Measurements from ENCODE around the gene SEC24D. TPM values are rescaled to one million over a fixed set of nuclear protein-coding genes. Genes with fewer than 3 reads are reported as not detected.

The SEC24D gene
- total RNA-seq, 1 donor from 2014 or later: 8.2 TPM

DNA sequence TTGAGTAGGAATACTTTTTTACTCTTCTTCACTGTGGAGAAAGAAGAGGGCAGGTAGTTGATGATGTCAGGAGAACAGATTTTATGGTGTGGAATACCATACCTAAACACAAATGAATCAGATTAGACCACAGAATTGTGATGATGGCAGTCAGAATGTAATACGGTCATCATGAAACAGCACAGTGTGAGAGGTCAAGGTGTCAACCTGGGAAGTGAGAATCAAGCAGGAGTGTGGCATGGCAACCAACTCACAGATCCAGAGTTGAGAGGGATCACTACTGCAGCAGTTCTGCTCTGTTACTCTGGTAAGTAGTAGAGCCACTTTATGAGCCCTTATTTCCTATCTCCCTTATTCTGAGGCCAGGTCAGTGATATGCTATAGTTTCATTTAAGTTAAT lies 123.1 kb downstream of the SEC24D start:
- Histone ChIP-seq H3K79me2 (ENCODE audit: low read depth) (no peaks in the 10 kb centered on the region), H3K4me2 (no peak overlapping the region), H3K27me3 (no peaks in the 10 kb centered on the region), H3K27ac (no peak overlapping the region), H3K4me3 (no peak overlapping the region), H3F3A (ENCODE audit: low read depth) (no peaks in the 10 kb centered on the region), H3K9me3 (ENCODE audit: low read depth) (no peaks in the 10 kb centered on the region), H3K4me1 (no peaks in the 10 kb centered on the region), H4K20me1 (ENCODE audit: low read depth) (no peaks in the 10 kb centered on the region), H3K9ac (no peak overlapping the region), H3K36me3 (no peaks in the 10 kb centered on the region), H2AFZ (replicated peaks) (no peak overlapping the region)
- peaks cover 14% of the 10 kb centered on the region for H3K36me3 Mint-ChIP-seq
- DNase-seq (ENCODE audit: low spot score): no peak
- no peaks in the 10 kb centered on the region for H3K9me3 Mint-ChIP-seq
- TF ChIP-seq, protein P1, sequence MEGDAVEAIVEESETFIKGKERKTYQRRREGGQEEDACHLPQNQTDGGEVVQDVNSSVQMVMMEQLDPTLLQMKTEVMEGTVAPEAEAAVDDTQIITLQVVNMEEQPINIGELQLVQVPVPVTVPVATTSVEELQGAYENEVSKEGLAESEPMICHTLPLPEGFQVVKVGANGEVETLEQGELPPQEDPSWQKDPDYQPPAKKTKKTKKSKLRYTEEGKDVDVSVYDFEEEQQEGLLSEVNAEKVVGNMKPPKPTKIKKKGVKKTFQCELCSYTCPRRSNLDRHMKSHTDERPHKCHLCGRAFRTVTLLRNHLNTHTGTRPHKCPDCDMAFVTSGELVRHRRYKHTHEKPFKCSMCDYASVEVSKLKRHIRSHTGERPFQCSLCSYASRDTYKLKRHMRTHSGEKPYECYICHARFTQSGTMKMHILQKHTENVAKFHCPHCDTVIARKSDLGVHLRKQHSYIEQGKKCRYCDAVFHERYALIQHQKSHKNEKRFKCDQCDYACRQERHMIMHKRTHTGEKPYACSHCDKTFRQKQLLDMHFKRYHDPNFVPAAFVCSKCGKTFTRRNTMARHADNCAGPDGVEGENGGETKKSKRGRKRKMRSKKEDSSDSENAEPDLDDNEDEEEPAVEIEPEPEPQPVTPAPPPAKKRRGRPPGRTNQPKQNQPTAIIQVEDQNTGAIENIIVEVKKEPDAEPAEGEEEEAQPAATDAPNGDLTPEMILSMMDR (IDR thresholded peaks at IDR 0.05): no peak
- no peak for TF ChIP-seq EZH2phosphoT487 (IDR thresholded peaks at IDR 0.05)
- TF ChIP-seq EZH2 (IDR thresholded peaks at IDR 0.05): no peak
- no peak overlapping the region for H3K4me3 Mint-ChIP-seq
- no peak overlapping the region for H3K27ac Mint-ChIP-seq
- H3K27me3 Mint-ChIP-seq (ENCODE audit: insufficient read depth, low read depth): peaks cover 2% of the 10 kb centered on the region
- no peaks in the 10 kb centered on the region for H3K4me1 Mint-ChIP-seq

DNA sequence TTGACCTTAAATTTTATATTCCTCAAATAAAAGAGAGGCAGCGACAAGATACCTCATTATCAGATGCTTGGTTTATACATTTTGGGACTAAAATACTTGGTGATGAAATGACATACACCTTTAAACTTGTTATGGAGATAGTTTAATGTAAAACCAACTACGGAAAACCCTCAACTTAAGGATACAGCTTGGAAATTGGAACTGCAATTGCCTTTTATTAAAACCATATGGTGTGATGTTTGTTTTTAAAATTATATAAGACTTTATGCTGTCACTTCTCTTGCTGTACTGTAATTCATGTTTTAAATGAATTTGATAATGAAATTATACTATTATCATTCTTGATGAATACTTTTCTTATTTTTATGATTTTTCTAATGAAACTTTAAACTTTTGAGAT lies 124.9 kb downstream of the SEC24D start:
- Histone ChIP-seq H2AFZ (replicated peaks) (no peak overlapping the region), H3K4me2 (no peak overlapping the region), H3K9me3 (ENCODE audit: low read depth) (no peaks in the 10 kb centered on the region), H3K9ac (no peak overlapping the region), H3K4me1 (no peaks in the 10 kb centered on the region), H3K4me3 (no peak overlapping the region), H3K36me3 (peaks cover 8% of the 10 kb centered on the region), H3F3A (ENCODE audit: low read depth) (no peaks in the 10 kb centered on the region), H3K27me3 (no peaks in the 10 kb centered on the region), H3K79me2 (ENCODE audit: low read depth) (no peaks in the 10 kb centered on the region), H3K27ac (no peak overlapping the region), H4K20me1 (ENCODE audit: low read depth) (no peaks in the 10 kb centered on the region)
- no peaks in the 10 kb centered on the region for H3K27me3 Mint-ChIP-seq (ENCODE audit: insufficient read depth, low read depth)
- no peaks in the 10 kb centered on the region for H3K4me1 Mint-ChIP-seq
- DNase-seq (ENCODE audit: low spot score): no peak
- H3K27ac Mint-ChIP-seq: no peak overlapping the region
- no peak overlapping the region for H3K4me3 Mint-ChIP-seq
- TF ChIP-seq EZH2phosphoT487 (IDR thresholded peaks at IDR 0.05): no peak
- H3K36me3 Mint-ChIP-seq: peaks cover 16% of the 10 kb centered on the region
- no peaks in the 10 kb centered on the region for H3K9me3 Mint-ChIP-seq

DNA sequence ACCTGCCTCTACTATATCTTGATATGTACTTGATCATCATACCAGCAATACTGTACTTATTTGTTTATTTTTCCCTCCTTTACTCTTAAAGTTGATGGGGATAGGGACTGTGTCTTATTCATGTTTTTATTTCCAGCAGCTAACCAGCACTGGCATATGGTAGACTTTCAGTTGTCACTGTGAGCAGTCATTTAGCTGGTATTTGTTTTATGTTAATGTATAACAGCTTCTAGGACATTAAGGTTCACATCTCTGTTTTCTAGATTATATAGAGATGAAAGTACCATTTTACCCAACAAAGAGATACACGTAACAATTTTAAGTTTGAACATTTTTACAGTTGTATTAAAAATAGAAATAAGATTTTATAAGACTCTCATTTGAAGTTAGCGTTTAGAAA lies 132.8 kb downstream of the SEC24D start:
- no peaks in the 10 kb centered on the region for H4K20me1 ChIP-seq (ENCODE audit: low read depth)
- H3F3A ChIP-seq (ENCODE audit: low read depth): no peaks in the 10 kb centered on the region
- Mint-ChIP-seq H3K4me3 (no peak overlapping the region), H3K4me1 (no peaks in the 10 kb centered on the region), H3K27ac (no peak overlapping the region), H3K36me3 (peaks cover 23% of the 10 kb centered on the region), H3K27me3 (ENCODE audit: insufficient read depth, low read depth) (no peaks in the 10 kb centered on the region), H3K9me3 (no peaks in the 10 kb centered on the region)
- H3K9ac ChIP-seq: no peak overlapping the region
- no peak overlapping the region for H3K4me2 ChIP-seq
- H3K36me3 ChIP-seq: peaks cover 38% of the 10 kb centered on the region
- no peak for DNase-seq (ENCODE audit: low spot score)
- no peaks in the 10 kb centered on the region for H3K4me1 ChIP-seq
- no peaks in the 10 kb centered on the region for H3K27me3 ChIP-seq
- H3K79me2 ChIP-seq (ENCODE audit: low read depth): no peaks in the 10 kb centered on the region
- H2AFZ ChIP-seq (replicated peaks): no peak overlapping the region
- H3K4me3 ChIP-seq: no peak overlapping the region
- TF ChIP-seq EZH2 (IDR thresholded peaks at IDR 0.05) (no peak), EZH2phosphoT487 (IDR thresholded peaks at IDR 0.05) (no peak)
- TF ChIP-seq, protein P1 (IDR thresholded peaks at IDR 0.05): no peak
- H3K9me3 ChIP-seq (ENCODE audit: low read depth): no peaks in the 10 kb centered on the region
- H3K27ac ChIP-seq: no peak overlapping the region

DNA sequence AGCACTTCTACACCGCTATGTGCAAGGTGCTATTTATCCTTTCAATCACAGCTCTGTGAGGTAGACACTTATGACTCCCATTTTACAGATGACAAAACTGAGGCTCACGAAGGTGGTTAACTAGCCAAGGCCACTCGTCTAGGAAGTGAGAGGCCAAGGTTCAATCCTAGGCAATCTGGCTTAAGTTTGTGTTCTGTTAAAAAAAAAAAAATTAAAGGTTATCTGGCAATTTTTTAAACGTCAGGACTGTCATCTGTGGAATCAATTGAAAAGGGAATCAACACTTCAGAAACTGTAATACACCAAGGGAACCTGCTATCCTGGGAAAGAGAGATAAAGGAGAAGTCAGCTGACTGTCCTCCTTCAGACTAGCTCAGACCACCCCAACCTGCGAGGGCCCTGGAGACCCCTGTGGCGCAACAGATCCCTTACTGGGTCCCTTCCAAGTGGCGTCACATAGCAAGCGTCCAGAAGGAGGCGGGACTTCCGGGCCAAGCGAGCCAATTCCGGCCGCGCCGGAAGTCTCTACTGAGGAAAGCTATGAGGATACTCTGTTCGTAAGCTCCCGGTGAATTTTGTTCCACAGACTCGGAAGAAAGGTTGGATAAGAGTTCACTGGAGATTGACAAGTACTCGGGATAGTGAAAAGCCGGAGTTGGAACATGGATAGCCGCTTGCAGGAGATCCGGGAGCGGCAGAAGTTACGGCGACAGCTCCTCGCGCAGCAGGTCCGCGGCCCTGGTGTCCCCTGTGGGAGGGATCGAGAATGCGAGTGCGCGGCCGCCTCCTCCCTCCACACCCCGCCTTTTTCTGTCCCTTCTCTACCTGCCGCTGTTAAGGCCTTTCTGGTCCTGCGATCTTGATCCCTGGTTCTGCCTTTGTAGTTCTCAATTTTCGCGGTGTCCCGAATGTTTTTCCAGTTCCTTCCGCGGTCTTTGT lies 150.8 kb downstream of the SEC24D start, which contains the start of gene METTL14:
Gene METTL14 (plus strand): TSS at position 520 of the 939 bp plus-strand sequence. CDS start 143 bp downstream, at position 663.
- Mint-ChIP-seq H3K9me3 (no peaks in the 10 kb centered on the region), H3K27ac (peak within 1 kb of the TSS; percentile 99), H3K27me3 (ENCODE audit: insufficient read depth, low read depth) (peaks cover 2% of the 10 kb centered on the region), H3K4me3 (peak within 1 kb of the TSS; percentile 99), H3K36me3 (peaks cover 2% of the 10 kb centered on the region), H3K4me1 (peaks cover 16% of the 10 kb centered on the region)
- Histone ChIP-seq H3K4me3 (peak within 1 kb of the TSS; percentile 83), H3K27ac (peak within 1 kb of the TSS; percentile 92), H3K36me3 (peaks cover 4% of the 10 kb centered on the region), H3K27me3 (no peaks in the 10 kb centered on the region), H3K4me1 (peaks cover 14% of the 10 kb centered on the region), H3K4me2 (peak within 1 kb of the TSS; percentile 95), H3K79me2 (ENCODE audit: low read depth) (peaks cover 41% of the 10 kb centered on the region), H2AFZ (replicated peaks) (peak within 1 kb of the TSS; percentile 83), H3K9me3 (ENCODE audit: low read depth) (no peaks in the 10 kb centered on the region), H4K20me1 (ENCODE audit: low read depth) (peaks cover 19% of the 10 kb centered on the region), H3F3A (ENCODE audit: low read depth) (no peaks in the 10 kb centered on the region), H3K9ac (peak within 1 kb of the TSS; percentile 84)
- no peak for TF ChIP-seq EZH2 (IDR thresholded peaks at IDR 0.05)
- TF ChIP-seq, protein P1 (IDR thresholded peaks at IDR 0.05): peak; percentile 4
- peak; percentile 97 for DNase-seq (ENCODE audit: low spot score)

Measured in neural progenitor cell (in vitro differentiated cells).